CD4-positive, alpha-beta T cell treated with Interleukin-15 for 4 hours (primary cell): ENCODE results near the gene REEP5.

Experiments
- DNase-seq: peaks from one replicate; pipeline ENCODE4 v3.0.0-alpha.2; 2020; ENCODE audit warnings: low spot score

REEP5 gene

GRCh38 chr5:112833971-112834370 is 88.1 kb downstream of the REEP5 start:
- DNase-seq: no peak

DNA sequence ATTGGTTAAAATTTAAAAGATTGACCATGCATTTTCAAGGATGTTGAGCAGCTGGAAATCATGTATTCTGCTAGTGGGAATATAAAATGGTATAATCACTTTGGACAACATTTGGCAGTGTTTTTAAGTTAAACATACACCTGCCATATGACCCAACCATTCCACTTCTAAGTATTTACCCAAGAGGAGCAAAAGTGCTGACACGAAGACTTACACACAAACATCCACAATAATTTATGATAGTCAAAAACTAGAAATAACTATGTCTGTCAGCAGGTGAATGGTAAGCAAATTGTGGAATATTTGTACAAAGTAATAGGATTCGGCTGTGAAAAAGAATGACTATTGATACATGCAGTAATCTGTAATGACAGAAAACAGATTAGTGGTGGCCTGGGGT is 91.6 kb downstream of the REEP5 start:
- DNase-seq: no peak
